DOHH2 (cell line): Measurements from ENCODE around the gene PROZ.

Source experiments
- CTCF ChIP-seq: fragments of 200-600 bp; sonication (generic); IDR thresholded peaks from one replicate; pipeline ENCODE4 v1.5.1; 2014; ENCODE audit warnings: antibody characterized with exemption, mild to moderate bottlenecking, low read depth, low read length; ENCODE audit not compliant: poor library complexity, severe bottlenecking
- EZH2phosphoT487 ChIP-seq: fragments of 200-600 bp; sonication (generic); IDR thresholded peaks from 2 replicates; pipeline ENCODE4 v1.6.1; 2017; ENCODE audit warnings: borderline replicate concordance, mild to moderate bottlenecking, antibody characterized with exemption, low read length, moderate library complexity, mixed read lengths

DNA sequence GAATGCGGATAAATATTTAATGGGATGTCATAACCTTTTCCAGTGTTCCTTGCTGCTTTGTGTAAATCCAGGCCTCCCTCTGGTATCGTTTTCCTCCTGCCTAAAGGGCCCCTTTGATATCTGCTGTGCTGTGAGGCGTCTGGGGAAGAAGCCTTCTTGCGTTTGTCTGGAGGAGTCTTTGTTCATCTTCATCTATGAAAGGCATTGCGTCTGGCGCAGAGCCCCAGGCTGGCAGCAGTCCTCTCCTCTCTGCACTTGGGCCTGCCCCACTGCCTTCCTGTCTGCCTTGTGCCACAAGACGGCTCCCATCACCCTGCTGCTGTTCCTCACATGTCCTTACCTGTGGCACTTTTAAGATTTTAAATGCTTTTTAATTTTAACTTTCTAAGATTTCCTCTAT lies 9.8 kb downstream of the PROZ start:
- no peak for TF ChIP-seq CTCF
- TF ChIP-seq EZH2phosphoT487: no peak
